ENCODE results near the gene LRRC10B.

LRRC10B gene

GRCh38 chr11:61531044-61531443 is 22.5 kb downstream of the LRRC10B start:
- DNase-seq (ENCODE audit: low read depth), result no peak

GRCh38 chr11:61532134-61533038 is 23.8 kb downstream of the LRRC10B start:
- peak; percentile 18 for DNase-seq (ENCODE audit: low read depth)

GRCh38 chr11:61533039-61533375 is 24.5 kb downstream of the LRRC10B start:
- DNase-seq (ENCODE audit: low read depth), result no peak

GRCh38 chr11:61533401-61533800 is 24.9 kb downstream of the LRRC10B start:
- no peak for DNase-seq (ENCODE audit: low read depth)

DNA sequence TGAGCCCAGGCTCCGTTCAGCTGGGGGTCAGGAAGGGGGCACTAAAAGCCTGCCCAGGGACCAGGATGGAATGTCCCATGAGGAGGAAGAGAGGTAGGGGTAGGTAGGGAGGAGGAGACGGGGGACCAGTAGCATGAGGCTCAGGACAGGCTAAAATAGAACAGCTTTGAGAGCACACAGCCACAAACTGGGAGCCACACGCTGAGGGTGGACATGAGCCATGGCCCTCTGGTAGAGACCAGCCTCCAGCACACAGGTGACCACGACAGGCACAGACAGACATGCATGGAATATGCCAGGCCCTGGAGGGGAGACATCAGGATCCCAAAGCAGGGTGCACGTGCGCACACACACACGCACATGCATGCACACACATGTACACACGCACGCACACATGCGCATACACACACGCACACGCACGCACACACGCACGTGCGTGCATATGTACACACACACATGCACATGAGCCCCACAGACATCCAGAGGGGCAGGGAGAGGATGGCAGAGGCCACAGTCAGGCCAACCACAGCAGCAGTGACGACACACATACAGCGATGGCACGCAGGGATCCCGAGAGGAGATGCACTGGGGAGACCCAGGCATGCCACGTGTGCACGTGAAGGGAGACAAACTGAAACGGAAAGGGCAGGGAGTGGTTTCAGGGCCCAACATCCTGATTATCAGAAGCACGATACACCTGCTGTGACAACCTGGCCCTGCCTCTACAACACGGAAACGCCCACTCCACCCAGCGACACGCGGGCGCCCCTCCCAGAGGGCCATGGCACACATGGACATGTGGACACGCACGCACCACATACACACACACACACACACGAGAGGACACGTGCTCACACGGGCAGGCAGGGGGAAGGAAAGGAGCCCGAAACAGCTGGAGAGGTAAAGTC is 25.7 kb downstream of the LRRC10B start:
- DNase-seq (ENCODE audit: low read depth), result no peak

DNA sequence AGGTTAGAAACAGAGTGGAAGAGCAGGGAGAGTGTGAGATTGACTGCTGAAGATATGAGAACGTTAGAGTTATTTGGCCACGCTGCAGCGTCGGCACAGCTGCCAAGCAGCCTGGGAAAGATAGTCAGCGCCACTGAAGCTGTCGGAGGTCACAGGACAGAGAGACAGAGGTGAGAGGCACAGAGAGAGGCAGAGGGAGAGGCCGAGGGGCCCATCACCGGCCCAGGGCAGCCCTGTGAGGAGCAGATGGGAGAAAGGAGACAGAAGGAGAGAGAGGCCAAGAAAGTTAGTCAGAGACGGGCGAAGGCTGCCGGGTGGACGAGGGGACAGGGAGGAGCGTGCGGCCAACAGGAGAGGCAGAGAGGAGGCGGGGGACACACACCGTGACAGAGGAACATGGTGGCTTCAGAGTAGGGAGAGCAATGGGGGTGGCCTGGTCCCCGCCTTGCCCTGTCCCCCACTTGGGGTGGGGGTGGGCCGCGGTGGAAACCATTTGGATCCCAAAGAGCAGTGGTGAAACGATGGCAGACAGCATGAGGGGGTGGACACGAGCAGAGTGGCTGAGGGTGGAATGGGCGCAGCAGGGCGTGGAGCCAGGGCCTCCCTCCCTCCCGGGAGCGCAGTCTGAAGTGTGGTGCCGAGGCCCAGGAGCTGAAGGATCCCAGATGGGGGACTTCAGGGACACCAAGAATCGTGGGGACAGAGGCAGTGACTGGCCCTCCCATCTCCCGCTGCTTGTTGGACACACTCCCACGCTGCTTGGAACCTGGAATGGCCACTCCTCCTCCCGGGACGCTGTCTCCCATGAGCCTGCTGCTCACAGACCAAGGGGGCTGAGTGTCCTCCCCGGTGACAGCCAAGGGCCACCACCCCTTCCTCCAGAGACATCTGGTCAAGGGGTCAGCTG is 26.6 kb downstream of the LRRC10B start:
- DNase-seq (ENCODE audit: low read depth), result no peak

DNA sequence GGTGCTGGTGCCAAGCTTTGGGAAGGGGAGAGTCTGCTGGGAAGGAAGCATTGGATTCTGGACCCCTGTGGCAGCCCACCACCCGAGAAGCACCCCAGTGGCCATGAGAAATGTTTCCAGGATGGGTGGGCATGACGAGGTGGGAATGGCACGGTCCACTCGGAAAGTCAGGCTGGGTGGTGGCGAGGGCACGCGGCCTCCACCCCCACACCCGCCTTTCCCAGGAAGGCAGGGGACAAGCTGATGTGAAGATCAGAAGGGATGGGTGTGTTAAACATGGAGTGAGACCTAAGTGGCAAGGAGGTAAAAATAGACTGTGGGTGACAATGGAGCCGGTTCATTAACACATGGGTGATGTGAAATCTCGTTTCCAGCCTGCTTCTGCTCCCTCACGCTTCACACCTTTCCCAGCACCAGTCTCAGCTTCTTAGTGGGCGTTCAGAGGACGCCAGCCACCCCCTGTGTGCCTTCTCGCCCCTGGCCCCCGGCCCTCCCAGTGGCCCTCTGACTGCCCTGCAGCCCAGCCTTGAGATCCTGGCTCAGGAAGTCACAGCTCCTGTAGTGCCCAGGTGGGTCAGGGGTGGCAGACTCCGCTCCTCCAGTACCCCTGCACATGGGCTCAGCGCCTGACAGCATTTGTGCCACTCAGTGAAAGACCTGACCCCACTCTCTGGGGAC is 27.6 kb downstream of the LRRC10B start:
- DNase-seq (ENCODE audit: low read depth), result no peak

GRCh38 chr11:61536676-61537270 is 28.2 kb downstream of the LRRC10B start:
- DNase-seq (ENCODE audit: low read depth), result no peak

DNA sequence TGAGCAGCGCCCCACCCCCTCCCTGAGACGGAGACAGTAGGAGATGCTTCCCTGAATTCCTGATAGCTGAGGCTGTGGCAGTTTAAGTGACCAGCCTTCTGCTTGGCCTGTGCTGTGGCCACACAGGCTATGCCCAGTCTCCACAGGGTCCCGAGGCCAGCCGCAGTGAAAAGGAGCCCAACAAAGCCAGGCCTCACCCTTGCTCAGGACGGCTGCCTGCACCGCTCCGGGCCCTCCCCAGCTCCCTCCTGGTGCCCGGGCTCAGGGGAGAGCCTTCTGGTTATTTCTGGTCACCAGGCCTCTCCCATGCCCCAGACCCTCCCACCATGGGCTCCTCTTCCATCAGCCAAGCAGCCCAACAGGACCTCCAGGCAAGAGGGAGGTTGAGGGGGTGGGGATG is 28.8 kb downstream of the LRRC10B start:
- no peak for DNase-seq (ENCODE audit: low read depth)

DNA sequence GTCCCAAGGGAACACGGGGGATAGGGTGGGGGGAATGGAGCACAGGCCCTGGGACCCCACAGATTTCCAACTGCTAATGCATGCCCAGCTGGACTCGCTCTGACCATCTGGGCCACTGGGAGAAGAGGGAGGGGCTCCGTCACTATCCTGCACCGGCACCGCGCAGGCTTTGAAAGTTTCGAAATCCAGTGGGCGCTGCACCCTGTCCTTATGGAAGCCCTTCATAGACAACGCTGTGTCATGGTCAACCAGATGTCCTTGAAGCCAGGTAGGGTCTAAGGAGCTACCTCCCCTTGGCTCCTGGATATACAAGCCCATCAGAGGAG is 30.1 kb downstream of the LRRC10B start:
- DNase-seq (ENCODE audit: low read depth), result no peak

DNA sequence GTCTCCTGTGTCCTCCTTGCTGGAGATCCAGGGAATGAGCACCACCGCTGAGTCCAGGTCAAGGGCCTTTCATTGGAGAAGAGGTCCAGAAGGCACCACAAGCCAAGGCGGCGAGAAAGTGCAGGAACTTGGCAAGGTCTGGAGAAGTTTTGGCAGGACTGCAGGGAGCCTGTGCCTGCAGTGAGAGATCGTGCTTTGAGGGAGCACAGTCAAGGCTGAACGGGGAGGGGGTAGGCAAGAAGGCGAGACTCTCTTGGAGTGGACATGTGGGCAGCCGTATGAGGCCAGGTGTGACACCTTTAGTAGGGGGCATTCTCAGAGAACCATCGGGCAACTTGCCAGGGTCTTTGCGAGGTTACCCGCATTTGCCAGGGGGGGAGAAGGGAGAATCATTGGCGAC is 30.5 kb downstream of the LRRC10B start:
- DNase-seq (ENCODE audit: low read depth), result no peak

GRCh38 chr11:61539831-61540357 is 31.3 kb downstream of the LRRC10B start:
- no peak for DNase-seq (ENCODE audit: low read depth)

DNA sequence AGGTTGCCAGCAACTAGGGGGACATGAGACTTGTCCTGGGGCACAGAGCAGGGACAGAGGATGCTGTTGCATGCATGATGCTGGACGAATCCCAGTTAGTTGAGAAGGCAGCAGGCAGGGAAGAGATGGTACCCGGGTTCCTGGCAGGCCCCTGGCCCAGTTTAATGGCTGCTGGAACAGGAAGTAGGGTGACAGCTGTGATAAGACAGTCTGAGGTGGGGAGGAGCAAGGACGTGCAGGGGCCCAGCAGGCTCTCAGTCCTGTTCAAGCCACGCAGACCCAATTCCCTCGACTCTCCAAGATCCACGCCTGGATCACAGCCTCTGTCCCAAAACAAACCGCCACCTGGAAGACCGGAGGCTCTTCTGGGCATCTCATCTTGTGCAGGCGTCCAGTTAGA is 32.0 kb downstream of the LRRC10B start:
- no peak for DNase-seq (ENCODE audit: low read depth)

GRCh38 chr11:61541598-61541997 is 33.0 kb downstream of the LRRC10B start:
- DNase-seq (ENCODE audit: low read depth), result no peak

GRCh38 chr11:61542024-61542461 is 33.5 kb downstream of the LRRC10B start:
- no peak for DNase-seq (ENCODE audit: low read depth)

- no peak for DNase-seq (ENCODE audit: low read depth)
These were observed 34.2 kb downstream of the LRRC10B start for GRCh38 chr11:61542705-61543104.

GRCh38 chr11:61543606-61544306 is 35.2 kb downstream of the LRRC10B start:
- no peak for DNase-seq (ENCODE audit: low read depth)

DNA sequence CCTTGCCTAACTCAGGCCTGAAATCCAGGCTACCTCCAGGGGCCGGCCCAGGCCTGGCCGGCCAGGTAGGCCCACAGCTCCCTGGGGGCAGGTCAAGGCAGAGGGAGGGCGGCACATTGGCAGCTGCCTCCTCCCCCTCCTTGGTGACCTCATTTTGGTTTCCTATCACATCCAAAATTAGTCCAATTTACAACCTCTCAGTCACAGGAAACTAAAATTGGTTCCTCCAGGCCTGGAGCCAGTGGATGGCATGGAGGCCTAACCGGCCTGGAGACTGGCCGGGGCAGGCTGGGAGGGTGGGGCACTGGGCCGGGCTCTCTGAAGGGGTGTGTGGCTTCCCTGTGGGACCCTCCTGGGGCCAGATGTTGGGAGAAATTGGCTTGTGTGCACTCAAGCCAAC is 35.9 kb downstream of the LRRC10B start:
- no peak for DNase-seq (ENCODE audit: low read depth)

- DNase-seq (ENCODE audit: low read depth), result no peak
These were observed 36.8 kb downstream of the LRRC10B start for GRCh38 chr11:61545341-61545740.

DNA sequence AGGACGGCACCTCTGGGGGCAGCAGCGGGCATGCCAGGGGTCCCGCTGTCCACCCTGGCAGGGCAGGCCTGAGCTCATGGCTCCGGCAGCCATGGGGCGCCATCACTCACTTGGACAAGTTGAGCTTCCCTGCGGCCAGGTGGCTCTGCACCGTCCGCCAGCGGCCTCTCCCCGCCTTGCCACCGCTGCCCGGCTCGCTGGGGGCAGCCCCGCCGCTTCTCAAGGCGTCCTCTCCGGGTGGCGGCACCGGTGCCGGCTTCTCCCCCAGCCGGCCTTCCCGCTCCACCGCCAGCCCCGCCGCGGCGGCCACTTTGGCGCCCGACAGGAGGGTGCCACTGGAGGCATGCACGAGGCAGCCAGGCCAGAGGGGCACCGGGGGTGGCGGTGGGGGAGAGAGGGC is 37.4 kb downstream of the LRRC10B start:
- DNase-seq (ENCODE audit: low read depth), result no peak
